Left forelimb (tissue), 1 donor: Measurements from ENCODE around the gene CLEC10A.
"Not testable (repeated sequence)": the region's sequence is repeated elsewhere in the genome, so short reads cannot be mapped to it uniquely, and the experiment has no call there.

Source experiments
- DNase-seq: peaks from one replicate; pipeline ENCODE4 v3.0.0-alpha.2; 2018; ENCODE audit warnings: low spot score

Gene CLEC10A

GRCh38 chr17:7079581-7080455 is at the start of gene CLEC10A:
CLEC10A (minus strand) TSS chr17:7080251; CDS start chr17:7078812, 1,439 bp downstream.
- DNase-seq: no peak

GRCh38 chr17:7129311-7129710 is 49.3 kb upstream of the CLEC10A start:
- no peak for DNase-seq

- no peak for DNase-seq
Measured at GRCh38 chr17:7128160-7128559, 48.1 kb upstream of the CLEC10A start.

GRCh38 chr17:7127501-7127900 is 47.5 kb upstream of the CLEC10A start:
- not testable (repeated sequence) for DNase-seq

GRCh38 chr17:7126386-7126785 is 46.3 kb upstream of the CLEC10A start:
- not testable (repeated sequence) for DNase-seq

- no peak for DNase-seq
Measured at GRCh38 chr17:7124923-7125322, 44.9 kb upstream of the CLEC10A start.

- DNase-seq: no peak
Measured at GRCh38 chr17:7123844-7124243, 43.8 kb upstream of the CLEC10A start.

- DNase-seq: no peak
Measured at GRCh38 chr17:7122381-7122780, 42.3 kb upstream of the CLEC10A start.

- DNase-seq: not testable (repeated sequence)
Measured at GRCh38 chr17:7120635-7121034, 40.6 kb upstream of the CLEC10A start.

- no peak for DNase-seq
Measured at GRCh38 chr17:7120123-7120522, 40.1 kb upstream of the CLEC10A start.

- DNase-seq: no peak
Measured at GRCh38 chr17:7119314-7119713, 39.3 kb upstream of the CLEC10A start.

GRCh38 chr17:7114875-7115614 is 35.0 kb upstream of the CLEC10A start:
- DNase-seq: no peak

GRCh38 chr17:7114241-7114874 is 34.3 kb upstream of the CLEC10A start, which contains the start of gene ASGR2:
ASGR2 (minus strand) TSS chr17:7114822; CDS start chr17:7114240, 582 bp downstream.
- no peak for DNase-seq

GRCh38 chr17:7113273-7114071 is 33.4 kb upstream of the CLEC10A start:
- no peak for DNase-seq

GRCh38 chr17:7112510-7113108 is 32.6 kb upstream of the CLEC10A start:
- no peak for DNase-seq

GRCh38 chr17:7111784-7112509 is 31.9 kb upstream of the CLEC10A start:
- no peak for DNase-seq

GRCh38 chr17:7110617-7111306 is 30.7 kb upstream of the CLEC10A start:
- no peak for DNase-seq

- no peak for DNase-seq
Measured at GRCh38 chr17:7109461-7110322, 29.6 kb upstream of the CLEC10A start.

GRCh38 chr17:7108981-7109380 is 28.9 kb upstream of the CLEC10A start:
- DNase-seq: no peak
